HEK293 (cell line): ENCODE results near the gene LRRC30.

Experiments
- CTCF ChIA-PET: fragments of 350-600 bp; formaldehyde crosslinking; extraction: SDS; loops from one replicate; lab custom pipeline; 2021; ENCODE audit warnings: antibody characterized with exemption; lab: Yijun Ruan, JAX
- POLR2A ChIA-PET: fragments of 300-600 bp; formaldehyde crosslinking; extraction: SDS; loops from one replicate; lab custom pipeline; 2020; ENCODE audit warnings: antibody characterized with exemption, inconsistent platforms; lab: Yijun Ruan, JAX
- H3K27ac ChIP-seq: fragments of 200-500 bp; sonication (Bioruptor generic); 2 replicates; pipeline ENCODE4 v1.5.1; 2014; ENCODE audit warnings: low read depth, low read length, control low read depth, inconsistent platforms; ENCODE audit errors: extremely low read depth
- H3K36me3 ChIP-seq, 2 experiments: fragments of 200-500 bp in 1 of 2; sonication (Bioruptor generic) in 1 of 2; 1 replicate in 1 of 2; 2 replicates in 1 of 2; pipeline ENCODE4 v1.5.1; 2014 to 2017; ENCODE audit warnings: inconsistent platforms in 2 of 2, low read length in 2 of 2; ENCODE audit not compliant: control insufficient read depth in 2 of 2, insufficient read depth in 1 of 2
- H3K4me1 ChIP-seq: fragments of 200-500 bp; sonication (Bioruptor generic); 2 replicates; pipeline ENCODE4 v1.5.1; 2014; ENCODE audit warnings: mild to moderate bottlenecking, low read length, inconsistent platforms; ENCODE audit not compliant: control insufficient read depth, insufficient read depth
- H3K4me3 ChIP-seq: 2 replicates; pipeline ENCODE4 v1.5.1; 2011; ENCODE audit warnings: low read depth, mild to moderate bottlenecking, control low read depth, low read length, moderate library complexity
- H3K9me3 ChIP-seq: fragments of 200-500 bp; sonication (Bioruptor generic); 2 replicates; pipeline ENCODE4 v1.5.1; 2014; ENCODE audit warnings: low read depth, low read length, inconsistent platforms; ENCODE audit not compliant: control insufficient read depth, insufficient read depth
- HOXD13 ChIP-seq: sonication (generic); formaldehyde crosslinking; IDR thresholded peaks from 2 replicates; pipeline ENCODE4 v1.8.0; 2022; ENCODE audit warnings: missing genetic modification reagents, borderline replicate concordance
- MYNN ChIP-seq: fragments of 450-650 bp; formaldehyde crosslinking; IDR thresholded peaks from 2 replicates; pipeline ENCODE4 v1.5.1; 2016; ENCODE audit warnings: missing biosample characterization, missing genetic modification characterization, borderline replicate concordance
- MZF1 ChIP-seq: fragments of 450-650 bp; formaldehyde crosslinking; IDR thresholded peaks from 2 replicates; pipeline ENCODE4 v1.5.1; 2017; ENCODE audit warnings: missing biosample characterization, missing genetic modification characterization, borderline replicate concordance
- OSR2 ChIP-seq: fragments of 450-650 bp; formaldehyde crosslinking; IDR thresholded peaks from 2 replicates; pipeline ENCODE4 v1.5.1; 2016; ENCODE audit warnings: missing biosample characterization, missing genetic modification characterization
- PRDM1 ChIP-seq: fragments of 450-650 bp; formaldehyde crosslinking; IDR thresholded peaks from 2 replicates; pipeline ENCODE4; 2016; ENCODE audit warnings: missing biosample characterization, missing genetic modification characterization
- RBAK ChIP-seq: fragments of 450-650 bp; formaldehyde crosslinking; IDR thresholded peaks from 2 replicates; pipeline ENCODE4 v1.5.1; 2016; ENCODE audit warnings: missing biosample characterization, missing genetic modification characterization
- SCRT2 ChIP-seq: fragments of 450-650 bp; formaldehyde crosslinking; IDR thresholded peaks from 2 replicates; pipeline ENCODE4 v1.5.1; 2016; ENCODE audit warnings: missing biosample characterization, missing genetic modification characterization
- SP2 ChIP-seq: fragments of 450-650 bp; formaldehyde crosslinking; IDR thresholded peaks from 2 replicates; pipeline ENCODE4 v1.5.1; 2016; ENCODE audit warnings: missing biosample characterization, missing genetic modification characterization
- ZBTB20 ChIP-seq: fragments of 450-650 bp; formaldehyde crosslinking; IDR thresholded peaks from 2 replicates; pipeline ENCODE4 v1.5.1; 2016; ENCODE audit warnings: missing biosample characterization, missing genetic modification characterization
- ZEB2 ChIP-seq: fragments of 450-650 bp; formaldehyde crosslinking; IDR thresholded peaks from 2 replicates; pipeline ENCODE4 v1.5.1; 2016; ENCODE audit warnings: missing biosample characterization, missing genetic modification characterization
- ZNF112 ChIP-seq: fragments of 450-650 bp; formaldehyde crosslinking; IDR thresholded peaks from 2 replicates; pipeline ENCODE4 v1.5.0; 2017; ENCODE audit warnings: missing biosample characterization, missing genetic modification characterization
- ZNF157 ChIP-seq: fragments of 450-650 bp; formaldehyde crosslinking; IDR thresholded peaks from 2 replicates; pipeline ENCODE4 v1.5.1; 2016; ENCODE audit warnings: missing biosample characterization, missing genetic modification characterization
- ZNF18 ChIP-seq: fragments of 450-650 bp; formaldehyde crosslinking; IDR thresholded peaks from 2 replicates; pipeline ENCODE4 v1.5.1; 2016; ENCODE audit warnings: missing biosample characterization, missing genetic modification characterization
- ZNF404 ChIP-seq: fragments of 450-650 bp; formaldehyde crosslinking; IDR thresholded peaks from 2 replicates; pipeline ENCODE4 v1.5.1; 2017; ENCODE audit warnings: missing biosample characterization, missing genetic modification characterization
- ZNF433 ChIP-seq: fragments of 450-650 bp; formaldehyde crosslinking; IDR thresholded peaks from 2 replicates; pipeline ENCODE4 v1.5.1; 2016; ENCODE audit warnings: missing biosample characterization, missing genetic modification characterization, low read depth
- ZNF510 ChIP-seq: fragments of 450-650 bp; formaldehyde crosslinking; IDR thresholded peaks from 2 replicates; pipeline ENCODE4 v1.5.1; 2018; ENCODE audit warnings: mild to moderate bottlenecking, missing genetic modification characterization, missing biosample characterization; ENCODE audit not compliant: insufficient replicate concordance
- ZNF513 ChIP-seq: fragments of 450-650 bp; IDR thresholded peaks from 2 replicates; pipeline ENCODE4 v1.5.1; 2018; ENCODE audit warnings: missing biosample characterization, missing genetic modification characterization
- ZNF561 ChIP-seq: fragments of 450-650 bp; IDR thresholded peaks from 2 replicates; pipeline ENCODE4 v1.5.1; 2018; ENCODE audit warnings: missing biosample characterization, missing genetic modification characterization, borderline replicate concordance
- ZNF658 ChIP-seq: fragments of 450-650 bp; formaldehyde crosslinking; IDR thresholded peaks from 2 replicates; pipeline ENCODE4; 2016; ENCODE audit warnings: missing biosample characterization, missing genetic modification characterization
- ZNF707 ChIP-seq: fragments of 450-650 bp; formaldehyde crosslinking; IDR thresholded peaks from 2 replicates; pipeline ENCODE4 v1.5.1; 2016; ENCODE audit warnings: missing biosample characterization, missing genetic modification characterization
- ZNF792 ChIP-seq: fragments of 450-650 bp; formaldehyde crosslinking; IDR thresholded peaks from 2 replicates; pipeline ENCODE4 v1.5.1; 2016; ENCODE audit warnings: missing biosample characterization, missing genetic modification characterization
- ZSCAN30 ChIP-seq: fragments of 450-650 bp; IDR thresholded peaks from 2 replicates; pipeline ENCODE4 v1.5.1; 2018; ENCODE audit warnings: missing biosample characterization, mild to moderate bottlenecking, missing genetic modification characterization, moderate library complexity
- TF ChIP-seq, protein P1 (sequence below): fragments of 450-650 bp; formaldehyde crosslinking; conservative IDR thresholded peaks from 2 replicates; pipeline ENCODE4 v1.5.1; 2016; ENCODE audit warnings: low read depth, missing biosample characterization, missing genetic modification characterization
- TF ChIP-seq, protein P2 (sequence below): fragments of 450-650 bp; formaldehyde crosslinking; IDR thresholded peaks from 2 replicates; pipeline ENCODE4 v1.5.1; 2016; ENCODE audit warnings: missing biosample characterization, missing genetic modification characterization

The LRRC30 gene

DNA sequence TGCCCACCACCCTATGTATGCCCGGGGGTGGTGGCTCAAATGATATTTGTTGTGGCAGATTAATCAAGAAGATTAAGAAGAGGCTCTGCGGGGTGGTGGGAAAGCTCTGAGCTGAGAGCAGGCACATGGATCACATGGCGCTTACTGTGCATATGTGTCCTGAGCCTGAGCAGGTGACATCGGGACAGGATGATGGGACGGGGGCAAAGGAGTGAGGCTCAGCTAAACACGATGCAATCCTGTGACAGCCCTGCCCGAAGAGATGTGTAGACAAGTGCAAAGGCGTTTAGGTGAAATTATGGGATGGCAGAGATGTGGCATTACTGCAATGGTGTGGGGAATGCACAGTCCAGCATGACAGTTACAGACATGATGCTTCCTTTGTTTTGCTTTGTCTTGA lies 6.0 kb downstream of the LRRC30 start (continued):
- no peak for TF ChIP-seq ZNF707
- TF ChIP-seq HOXD13 (CRISPR knock-in tag), result no peak
- no peak for TF ChIP-seq SCRT2 (tag by site-specific recombination)
- TF ChIP-seq, protein P1, sequence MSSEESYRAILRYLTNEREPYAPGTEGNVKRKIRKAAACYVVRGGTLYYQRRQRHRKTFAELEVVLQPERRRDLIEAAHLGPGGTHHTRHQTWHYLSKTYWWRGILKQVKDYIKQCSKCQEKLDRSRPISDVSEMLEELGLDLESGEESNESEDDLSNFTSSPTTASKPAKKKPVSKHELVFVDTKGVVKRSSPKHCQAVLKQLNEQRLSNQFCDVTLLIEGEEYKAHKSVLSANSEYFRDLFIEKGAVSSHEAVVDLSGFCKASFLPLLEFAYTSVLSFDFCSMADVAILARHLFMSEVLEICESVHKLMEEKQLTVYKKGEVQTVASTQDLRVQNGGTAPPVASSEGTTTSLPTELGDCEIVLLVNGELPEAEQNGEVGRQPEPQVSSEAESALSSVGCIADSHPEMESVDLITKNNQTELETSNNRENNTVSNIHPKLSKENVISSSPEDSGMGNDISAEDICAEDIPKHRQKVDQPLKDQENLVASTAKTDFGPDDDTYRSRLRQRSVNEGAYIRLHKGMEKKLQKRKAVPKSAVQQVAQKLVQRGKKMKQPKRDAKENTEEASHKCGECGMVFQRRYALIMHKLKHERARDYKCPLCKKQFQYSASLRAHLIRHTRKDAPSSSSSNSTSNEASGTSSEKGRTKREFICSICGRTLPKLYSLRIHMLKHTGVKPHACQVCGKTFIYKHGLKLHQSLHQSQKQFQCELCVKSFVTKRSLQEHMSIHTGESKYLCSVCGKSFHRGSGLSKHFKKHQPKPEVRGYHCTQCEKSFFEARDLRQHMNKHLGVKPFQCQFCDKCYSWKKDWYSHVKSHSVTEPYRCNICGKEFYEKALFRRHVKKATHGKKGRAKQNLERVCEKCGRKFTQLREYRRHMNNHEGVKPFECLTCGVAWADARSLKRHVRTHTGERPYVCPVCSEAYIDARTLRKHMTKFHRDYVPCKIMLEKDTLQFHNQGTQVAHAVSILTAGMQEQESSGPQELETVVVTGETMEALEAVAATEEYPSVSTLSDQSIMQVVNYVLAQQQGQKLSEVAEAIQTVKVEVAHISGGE (tag by site-specific recombination), result no peak
- TF ChIP-seq, all 188 proteins: peak for 0

DNA sequence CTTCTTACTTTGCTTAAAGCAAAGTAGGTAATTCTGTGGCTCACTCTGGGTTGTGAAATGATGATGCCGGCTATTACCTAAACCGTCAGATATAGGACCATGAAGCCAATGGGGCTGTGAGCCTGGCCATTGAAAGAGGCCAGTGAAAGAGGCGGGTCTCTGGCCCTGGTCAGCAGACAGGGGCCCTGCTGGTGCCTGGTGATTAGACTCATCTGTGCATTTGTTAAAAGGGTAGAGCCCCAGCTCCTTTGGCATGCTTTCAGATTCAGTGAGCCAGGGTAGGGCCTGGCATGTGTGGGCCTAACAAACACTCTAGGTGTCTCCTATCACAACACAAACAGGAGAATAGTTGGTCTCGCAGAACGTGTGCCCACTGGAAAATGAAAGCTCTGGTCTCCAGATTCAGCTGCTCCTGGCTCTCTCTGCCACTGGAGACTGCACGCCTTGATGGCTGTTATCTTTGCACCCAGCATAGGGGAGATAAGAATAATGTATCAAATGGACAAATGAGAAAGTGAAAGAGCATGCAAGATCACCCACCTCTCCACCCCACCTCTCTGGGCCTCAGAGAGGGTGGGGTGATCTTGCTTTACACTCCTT lies 6.9 kb downstream of the LRRC30 start:
- TF ChIP-seq ZSCAN30 (no peak), PRDM1 (tag by site-specific recombination) (no peak), ZNF658 (tag by site-specific recombination) (no peak), ZNF18 (tag by site-specific recombination) (no peak), ZNF404 (tag by site-specific recombination) (no peak), ZNF792 (tag by site-specific recombination) (no peak), ZNF510 (no peak), RBAK (tag by site-specific recombination) (no peak), ZNF433 (tag by site-specific recombination) (no peak), ZNF157 (tag by site-specific recombination) (no peak), SP2 (tag by site-specific recombination) (no peak), ZNF112 (no peak), ZNF561 (tag by site-specific recombination) (no peak), OSR2 (tag by site-specific recombination) (no peak), ZNF513 (tag by site-specific recombination) (no peak), ZEB2 (tag by site-specific recombination) (no peak), MZF1 (tag by site-specific recombination) (no peak), MYNN (tag by site-specific recombination) (no peak), ZBTB20 (tag by site-specific recombination) (no peak)
- TF ChIP-seq, protein P2, sequence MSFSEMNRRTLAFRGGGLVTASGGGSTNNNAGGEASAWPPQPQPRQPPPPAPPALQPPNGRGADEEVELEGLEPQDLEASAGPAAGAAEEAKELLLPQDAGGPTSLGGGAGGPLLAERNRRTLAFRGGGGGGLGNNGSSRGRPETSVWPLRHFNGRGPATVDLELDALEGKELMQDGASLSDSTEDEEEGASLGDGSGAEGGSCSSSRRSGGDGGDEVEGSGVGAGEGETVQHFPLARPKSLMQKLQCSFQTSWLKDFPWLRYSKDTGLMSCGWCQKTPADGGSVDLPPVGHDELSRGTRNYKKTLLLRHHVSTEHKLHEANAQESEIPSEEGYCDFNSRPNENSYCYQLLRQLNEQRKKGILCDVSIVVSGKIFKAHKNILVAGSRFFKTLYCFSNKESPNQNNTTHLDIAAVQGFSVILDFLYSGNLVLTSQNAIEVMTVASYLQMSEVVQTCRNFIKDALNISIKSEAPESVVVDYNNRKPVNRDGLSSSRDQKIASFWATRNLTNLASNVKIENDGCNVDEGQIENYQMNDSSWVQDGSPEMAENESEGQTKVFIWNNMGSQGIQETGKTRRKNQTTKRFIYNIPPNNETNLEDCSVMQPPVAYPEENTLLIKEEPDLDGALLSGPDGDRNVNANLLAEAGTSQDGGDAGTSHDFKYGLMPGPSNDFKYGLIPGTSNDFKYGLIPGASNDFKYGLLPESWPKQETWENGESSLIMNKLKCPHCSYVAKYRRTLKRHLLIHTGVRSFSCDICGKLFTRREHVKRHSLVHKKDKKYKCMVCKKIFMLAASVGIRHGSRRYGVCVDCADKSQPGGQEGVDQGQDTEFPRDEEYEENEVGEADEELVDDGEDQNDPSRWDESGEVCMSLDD, result no peak
- ChIA-PET CTCF (interaction anchor here (1.0 kb wide), 1 partner anchor 16 kb away, joined by 4 read pairs; no protein-coding TSS in a partner anchor), POLR2A (no interaction called here)

More for the DNA sequence above, 6.9 kb downstream of the LRRC30 start:
- no peak overlapping the region for H3K4me3 ChIP-seq
- no peak overlapping the region for H3K27ac ChIP-seq
- H3K4me1 ChIP-seq, result no peaks in the 10 kb centered on the region
- no peaks in the 10 kb centered on the region for H3K36me3 ChIP-seq
- no peaks in the 10 kb centered on the region for H3K9me3 ChIP-seq
